Small intestine (tissue), 7 donors: ENCODE results near the gene CLMP. TPM values are rescaled to one million over a fixed set of nuclear protein-coding genes. Genes with fewer than 3 reads are reported as not detected.

Experiments
- DNase-seq, 2 donors: peaks; one replicate each; pipeline versions ENCODE4 v3.0.0 to v3.0.0-alpha.2; 2013
- FAIRE-seq: peaks from 2 replicates; lab custom pipeline; 2012; peaks lifted over from hg19 to GRCh38; lab: Jason Lieb, UNC
- H3K27ac ChIP-seq, 3 donors: one replicate each; pipeline ENCODE4 v1.5.1; 2013; ENCODE audit warnings: low read length in 2 of 3, mild to moderate bottlenecking in 2 of 3, control low read depth in 1 of 3, inconsistent platforms in 1 of 3, low read depth in 1 of 3, moderate library complexity in 1 of 3
- H3K27me3 ChIP-seq, 3 donors: one replicate each; pipeline ENCODE4 v1.6.1; 2013; ENCODE audit warnings: low read length in 3 of 3, inconsistent platforms in 1 of 3; ENCODE audit not compliant: control insufficient read depth in 3 of 3, insufficient read depth in 3 of 3
- H3K36me3 ChIP-seq, 3 donors: one replicate each; pipeline ENCODE4 v1.6.1; 2013; ENCODE audit warnings: low read length in 3 of 3, inconsistent platforms in 1 of 3, low read depth in 1 of 3, mild to moderate bottlenecking in 1 of 3, moderate library complexity in 1 of 3; ENCODE audit not compliant: control insufficient read depth in 3 of 3, insufficient read depth in 2 of 3
- H3K4me1 ChIP-seq, 3 donors: one replicate each; pipeline ENCODE4 v1.6.1; 2013; ENCODE audit warnings: low read length in 2 of 3, inconsistent platforms in 1 of 3, low read depth in 1 of 3, mild to moderate bottlenecking in 1 of 3, moderate library complexity in 1 of 3; ENCODE audit not compliant: control insufficient read depth in 3 of 3, insufficient read depth in 2 of 3
- H3K4me3 ChIP-seq, 3 donors: one replicate each; pipeline ENCODE4 v1.5.1; 2013; ENCODE audit warnings: low read length in 3 of 3, control low read depth in 1 of 3, inconsistent platforms in 1 of 3, low read depth in 1 of 3, mild to moderate bottlenecking in 1 of 3, moderate library complexity in 1 of 3
- H3K9me3 ChIP-seq, 2 donors: one replicate each; pipeline ENCODE4 v1.6.1; 2013; ENCODE audit warnings: low read depth in 1 of 2, low read length in 1 of 2; ENCODE audit not compliant: control insufficient read depth in 2 of 2, insufficient read depth in 1 of 2
- WGBS, 3 donors: extraction: QIAGEN DNeasy Blood & Tissue Kit; methylation state at CpG; one replicate each; pipeline ENCODE4 v1.1.7; 2013; 5-methylcytosine and 5-hydroxymethylcytosine counted together
- polyA plus RNA-seq, 4 donors: library from polyadenylated mRNA; stranded (reverse) in 3 of 4; unstranded in 1 of 4; fragments of 200-250 nt in 3 of 4; fragments of 120-200 nt in 1 of 4; gene quantifications; one replicate each; pipeline versions ENCODE4 v1.2.1 to v1.2.3, GENCODE V29; 2013
- donor health status: healthy with polysubstance abuse.
- donor health status: control.
- donor health status: control.
- donor health status: Bipolar disorder and iron deficiency.
- donor health status: healthy.

CLMP gene
- polyA plus RNA-seq, 4 donors: 0.22 to 12.2 (median 5.9) TPM

- FAIRE-seq (no peak), DNase-seq (no peak)
- Histone ChIP-seq H3K27ac (peak overlapping the region in 2 of 3 donors; percentile 62 to 66), H3K4me1 (peaks cover 0 to 13% (median 0%) of the 10 kb centered on the region in 3 donors), H3K9me3 (no peaks in the 10 kb centered on the region), H3K4me3 (peak overlapping the region in 2 of 3 donors; percentile 7 to 53), H3K27me3 (peaks cover 0 to 40% (median 9%) of the 10 kb centered on the region in 3 donors), H3K36me3 (peaks cover 0 to 4% (median 0%) of the 10 kb centered on the region in 3 donors)
- 61 to 80% (median 76%) methylated on average over 4 of the region's 4 CpGs for WGBS, 3 donors
These were observed 1.3 kb downstream of the CLMP start for GRCh38 chr11:123193742-123194141.

- DNase-seq: no peak
- Histone ChIP-seq H3K27me3 (peaks cover 0 to 40% (median 5%) of the 10 kb centered on the region in 3 donors), H3K27ac (no peak overlapping the region), H3K4me3 (no peak overlapping the region), H3K9me3 (no peaks in the 10 kb centered on the region), H3K36me3 (peaks cover 0 to 4% (median 0%) of the 10 kb centered on the region in 3 donors), H3K4me1 (peaks cover 0 to 13% (median 0%) of the 10 kb centered on the region in 3 donors)
- WGBS, 3 donors: 76 to 89% (median 76%) methylated on average over 2 of the region's 2 CpGs
- no peak for FAIRE-seq
These were observed 3.1 kb downstream of the CLMP start for GRCh38 chr11:123191939-123192338.

GRCh38 chr11:123190518-123190917, 4.5 kb downstream of the CLMP start:
- H3K9me3 ChIP-seq: no peaks in the 10 kb centered on the region
- DNase-seq: no peak
- no peak overlapping the region for H3K4me3 ChIP-seq
- H3K27me3 ChIP-seq: peaks cover 0 to 30% (median 5%) of the 10 kb centered on the region in 3 donors
- peaks cover 0 to 10% (median 0%) of the 10 kb centered on the region in 3 donors for H3K36me3 ChIP-seq
- no peak overlapping the region for H3K27ac ChIP-seq
- WGBS, 3 donors: 69 to 88% (median 80%) methylated on average over 3 of the region's 3 CpGs
- FAIRE-seq: no peak
- peaks cover 0 to 3% (median 0%) of the 10 kb centered on the region in 3 donors for H3K4me1 ChIP-seq

- FAIRE-seq (no peak), DNase-seq (no peak)
- Histone ChIP-seq H3K27ac (peak overlapping the region in 2 of 3 donors; percentile 13 to 57), H3K36me3 (peaks cover 0 to 10% (median 0%) of the 10 kb centered on the region in 3 donors), H3K4me1 (no peaks in the 10 kb centered on the region), H3K9me3 (no peaks in the 10 kb centered on the region), H3K27me3 (peaks cover 0 to 13% (median 4%) of the 10 kb centered on the region in 3 donors), H3K4me3 (no peak overlapping the region)
- WGBS, 3 donors: 24 to 36% (median 32%) methylated on average over 5 of the region's 5 CpGs
These were observed 6.4 kb downstream of the CLMP start for GRCh38 chr11:123188508-123189165.

GRCh38 chr11:123187665-123188507, 7.2 kb downstream of the CLMP start:
- H3K36me3 ChIP-seq: peaks cover 0 to 9% (median 0%) of the 10 kb centered on the region in 3 donors
- no peaks in the 10 kb centered on the region for H3K4me1 ChIP-seq
- 41 to 56% (median 53%) methylated on average over 17 of the region's 17 CpGs for whole genome bisulfite sequencing, 3 donors
- no peak for FAIRE-seq
- peak overlapping the region in 2 of 3 donors; percentile 13 to 57 for H3K27ac ChIP-seq
- no peaks in the 10 kb centered on the region for H3K9me3 ChIP-seq
- no peak for DNase-seq
- no peak overlapping the region for H3K4me3 ChIP-seq
- peaks cover 0 to 8% (median 3%) of the 10 kb centered on the region in 3 donors for H3K27me3 ChIP-seq

- no peak for FAIRE-seq
- WGBS, 3 donors: 87 to 94% (median 88%) methylated on average over 4 of the region's 4 CpGs
These were observed 7.8 kb downstream of the CLMP start for GRCh38 chr11:123187248-123187647.

GRCh38 chr11:123186286-123186685, 8.8 kb downstream of the CLMP start:
- DNase-seq (no peak), FAIRE-seq (no peak)
- Histone ChIP-seq H3K36me3 (peaks cover 0 to 6% (median 0%) of the 10 kb centered on the region in 3 donors), H3K9me3 (no peaks in the 10 kb centered on the region), H3K4me1 (no peaks in the 10 kb centered on the region), H3K27me3 (no peaks in the 10 kb centered on the region), H3K27ac (no peak overlapping the region), H3K4me3 (no peak overlapping the region)
- WGBS, 3 donors: 78 to 85% (median 83%) methylated on average over 8 of the region's 8 CpGs

More at GRCh38 chr11:123187248-123187647, 7.8 kb downstream of the CLMP start:
- Histone ChIP-seq H3K4me3 (no peak overlapping the region), H3K27ac (no peak overlapping the region), H3K27me3 (peaks cover 0 to 1% (median 0%) of the 10 kb centered on the region in 3 donors), H3K4me1 (no peaks in the 10 kb centered on the region), H3K36me3 (peaks cover 0 to 6% (median 0%) of the 10 kb centered on the region in 3 donors), H3K9me3 (no peaks in the 10 kb centered on the region)
- DNase-seq: no peak

- Histone ChIP-seq H3K9me3 (peaks cover 0 to under 1% of the 10 kb centered on the region in 2 donors), H3K27ac (no peak overlapping the region), H3K27me3 (no peaks in the 10 kb centered on the region), H3K4me3 (no peak overlapping the region), H3K36me3 (peaks cover 0 to 6% (median 0%) of the 10 kb centered on the region in 3 donors), H3K4me1 (peaks cover 0 to under 1% (median 0%) of the 10 kb centered on the region in 3 donors)
- 83 to 89% (median 84%) methylated on average over 11 to 12 of the region's 12 CpGs for WGBS, 3 donors
- FAIRE-seq (no peak), DNase-seq (no peak)
These were observed 9.7 kb downstream of the CLMP start for GRCh38 chr11:123185326-123185725.
